T-helper 2 cell (primary cell): Measurements from ENCODE around the gene TDRD7.
A peak's percentile ranks its signal among the peaks of the same experiment; 100 is the strongest.

Experiments used
- DNase-seq, 5 experiments: peaks; one replicate each; pipeline versions ENCODE4 v3.0.0 to v3.0.0-alpha.2; 2012 to 2022
- total RNA-seq, 2 donors: gene quantifications; one replicate each; lab custom pipeline; 2026; lab: John Stamatoyannopoulos, UW

Gene TDRD7, protein sequence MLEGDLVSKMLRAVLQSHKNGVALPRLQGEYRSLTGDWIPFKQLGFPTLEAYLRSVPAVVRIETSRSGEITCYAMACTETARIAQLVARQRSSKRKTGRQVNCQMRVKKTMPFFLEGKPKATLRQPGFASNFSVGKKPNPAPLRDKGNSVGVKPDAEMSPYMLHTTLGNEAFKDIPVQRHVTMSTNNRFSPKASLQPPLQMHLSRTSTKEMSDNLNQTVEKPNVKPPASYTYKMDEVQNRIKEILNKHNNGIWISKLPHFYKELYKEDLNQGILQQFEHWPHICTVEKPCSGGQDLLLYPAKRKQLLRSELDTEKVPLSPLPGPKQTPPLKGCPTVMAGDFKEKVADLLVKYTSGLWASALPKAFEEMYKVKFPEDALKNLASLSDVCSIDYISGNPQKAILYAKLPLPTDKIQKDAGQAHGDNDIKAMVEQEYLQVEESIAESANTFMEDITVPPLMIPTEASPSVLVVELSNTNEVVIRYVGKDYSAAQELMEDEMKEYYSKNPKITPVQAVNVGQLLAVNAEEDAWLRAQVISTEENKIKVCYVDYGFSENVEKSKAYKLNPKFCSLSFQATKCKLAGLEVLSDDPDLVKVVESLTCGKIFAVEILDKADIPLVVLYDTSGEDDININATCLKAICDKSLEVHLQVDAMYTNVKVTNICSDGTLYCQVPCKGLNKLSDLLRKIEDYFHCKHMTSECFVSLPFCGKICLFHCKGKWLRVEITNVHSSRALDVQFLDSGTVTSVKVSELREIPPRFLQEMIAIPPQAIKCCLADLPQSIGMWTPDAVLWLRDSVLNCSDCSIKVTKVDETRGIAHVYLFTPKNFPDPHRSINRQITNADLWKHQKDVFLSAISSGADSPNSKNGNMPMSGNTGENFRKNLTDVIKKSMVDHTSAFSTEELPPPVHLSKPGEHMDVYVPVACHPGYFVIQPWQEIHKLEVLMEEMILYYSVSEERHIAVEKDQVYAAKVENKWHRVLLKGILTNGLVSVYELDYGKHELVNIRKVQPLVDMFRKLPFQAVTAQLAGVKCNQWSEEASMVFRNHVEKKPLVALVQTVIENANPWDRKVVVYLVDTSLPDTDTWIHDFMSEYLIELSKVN
- total RNA-seq: 9.7 to 25.7 reads per million in 2 donors

DNA sequence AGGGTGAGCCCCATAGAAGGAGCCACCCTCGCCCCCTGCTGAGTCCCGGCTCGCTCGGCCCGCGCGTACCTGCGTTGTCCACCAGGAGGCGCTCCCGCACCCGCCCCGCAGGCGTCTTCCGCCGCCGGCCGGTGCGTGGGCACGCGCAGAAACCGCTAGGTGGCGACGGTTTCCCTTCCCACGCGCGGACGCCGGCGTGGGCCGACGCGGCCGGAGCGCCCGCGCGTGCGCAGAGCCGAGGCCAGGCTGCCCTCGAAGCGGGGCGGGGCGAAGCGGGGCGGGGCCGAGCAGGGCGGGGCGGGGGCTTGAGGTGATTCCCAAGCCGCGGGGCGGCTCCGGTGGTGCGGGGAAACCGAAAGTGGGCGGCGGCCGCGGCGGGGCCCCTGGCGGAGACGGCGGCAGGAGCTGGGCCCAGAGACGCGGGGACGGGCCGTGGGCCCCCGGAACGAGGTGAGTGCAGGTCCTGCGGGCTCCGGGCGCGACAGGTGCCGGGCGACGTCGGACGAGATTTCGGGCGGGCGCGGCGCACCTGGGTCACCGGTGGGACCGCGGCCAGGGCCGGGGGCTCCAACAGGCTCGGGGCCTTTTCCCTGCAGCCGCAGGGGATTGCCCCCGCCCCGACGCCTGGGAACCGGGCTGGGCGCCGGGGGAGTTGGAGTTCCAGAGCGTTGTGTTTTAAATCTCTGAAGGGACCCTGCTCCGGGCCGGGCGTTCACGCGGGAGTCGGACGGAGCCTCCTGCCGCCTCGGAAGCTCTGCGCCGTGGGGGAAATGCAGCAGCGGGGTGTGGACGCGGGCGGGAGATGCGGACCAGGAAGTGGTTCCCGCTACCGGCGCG, at the start of gene TDRD7:
TDRD7 (plus strand) TSS at position 308 of the 837 bp plus-strand sequence. CDS start 16,370 bp downstream, outside the sequence.
- peak; percentile 85 to 91 (median 85) for DNase-seq

DNA sequence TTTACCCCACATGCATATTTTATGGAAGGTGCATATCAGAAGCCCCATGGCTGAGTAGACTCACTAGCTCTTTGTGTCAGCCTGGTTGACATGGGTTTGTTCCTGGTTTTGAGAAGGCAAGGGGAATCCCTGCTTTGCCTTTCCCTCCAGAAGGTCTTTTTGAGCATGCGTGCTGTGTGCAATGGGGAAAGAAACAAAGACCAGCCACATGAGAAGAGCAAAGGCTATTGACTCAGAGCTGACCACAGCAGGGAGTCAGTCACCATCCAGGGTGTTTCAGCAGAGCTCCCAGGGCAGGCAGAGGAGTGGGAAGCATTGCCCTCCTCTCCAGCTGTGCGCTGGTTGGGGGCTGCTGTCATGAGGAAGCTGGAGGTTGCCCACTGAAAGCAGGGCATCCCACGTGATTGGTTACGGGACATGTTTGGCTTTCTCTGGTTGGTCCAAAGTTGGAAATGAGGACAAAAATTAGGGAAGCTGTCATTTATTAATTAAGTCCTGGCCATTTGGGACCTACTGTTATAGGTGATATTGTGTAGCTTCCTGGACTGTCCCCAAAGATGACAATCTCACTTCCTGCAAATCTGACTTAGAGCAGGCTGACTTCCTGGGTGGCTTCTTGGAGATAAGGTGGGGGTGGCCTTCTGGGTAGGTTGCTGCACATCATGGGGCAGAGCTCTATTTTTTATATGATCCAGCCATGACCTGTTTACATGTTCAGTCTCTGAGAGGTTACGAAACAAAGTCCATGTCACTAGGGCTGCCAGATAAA, 48.9 kb upstream of the TDRD7 start:
- DNase-seq: peak in 1 of 5 experiments; percentile 6

DNA sequence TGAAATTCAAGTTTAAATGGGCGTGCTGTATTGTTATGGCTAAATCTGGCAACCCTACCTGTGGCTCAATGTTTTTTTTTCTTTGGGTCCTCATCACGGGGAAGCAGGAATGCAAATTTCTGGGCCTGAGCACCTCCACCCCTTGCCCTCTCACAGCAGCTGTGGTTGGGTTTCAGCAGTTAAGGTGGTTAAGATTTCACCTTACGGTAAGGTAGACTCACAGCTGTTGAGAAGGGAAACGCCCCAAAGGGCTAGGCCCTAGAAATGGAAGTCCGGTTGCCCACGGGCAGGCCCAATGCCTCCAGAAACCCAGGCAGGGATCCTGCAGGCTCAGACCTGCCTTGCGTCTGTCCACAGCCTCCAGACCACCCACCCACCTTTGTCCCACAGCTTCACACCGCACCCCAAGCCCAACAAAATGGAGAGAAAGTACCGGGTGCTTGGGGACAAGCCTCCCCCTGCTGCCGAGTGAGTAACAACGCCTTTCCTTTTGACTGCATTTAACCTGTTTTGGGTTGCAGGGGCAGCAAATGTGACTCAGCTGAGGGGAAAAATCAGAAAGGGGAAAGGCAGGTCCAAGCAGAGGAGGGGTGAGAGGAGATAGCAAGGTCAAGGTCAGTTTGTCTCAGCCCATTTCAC, 48.1 kb upstream of the TDRD7 start:
- no peak for DNase-seq

DNA sequence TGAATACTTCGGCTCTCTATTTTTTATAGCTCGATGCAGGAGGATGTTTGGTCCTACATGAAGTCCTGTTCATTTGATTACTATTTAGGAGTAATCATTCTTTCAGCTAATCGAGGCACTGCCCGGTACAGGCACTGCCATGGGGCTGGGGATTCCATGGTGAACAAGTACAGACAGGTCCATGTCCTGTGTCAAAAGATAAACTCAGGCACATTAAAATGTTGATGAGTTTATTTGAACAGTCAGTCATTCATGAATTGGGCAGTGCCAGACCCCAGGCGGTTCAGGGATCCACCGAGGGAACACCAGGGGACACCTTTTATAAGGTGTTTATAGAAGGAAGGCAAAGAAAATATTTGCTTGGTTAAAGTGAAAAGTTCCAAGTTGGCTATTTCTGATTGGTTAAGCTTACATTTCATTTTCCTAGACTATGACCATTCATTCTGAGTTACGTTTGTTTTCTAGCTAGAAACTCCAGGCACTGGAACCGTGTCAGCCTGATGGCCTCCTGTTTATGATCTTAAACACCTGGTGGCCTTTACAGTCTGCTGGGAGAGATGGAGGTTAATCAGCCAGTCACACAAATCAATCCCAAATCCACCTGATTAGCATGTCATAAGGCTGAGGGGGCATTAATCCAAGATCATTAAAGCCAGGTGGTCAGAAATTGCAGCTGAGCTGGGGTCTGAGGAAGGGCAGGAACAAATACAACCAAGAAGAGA, 47.0 kb upstream of the TDRD7 start:
- no peak for DNase-seq

DNA sequence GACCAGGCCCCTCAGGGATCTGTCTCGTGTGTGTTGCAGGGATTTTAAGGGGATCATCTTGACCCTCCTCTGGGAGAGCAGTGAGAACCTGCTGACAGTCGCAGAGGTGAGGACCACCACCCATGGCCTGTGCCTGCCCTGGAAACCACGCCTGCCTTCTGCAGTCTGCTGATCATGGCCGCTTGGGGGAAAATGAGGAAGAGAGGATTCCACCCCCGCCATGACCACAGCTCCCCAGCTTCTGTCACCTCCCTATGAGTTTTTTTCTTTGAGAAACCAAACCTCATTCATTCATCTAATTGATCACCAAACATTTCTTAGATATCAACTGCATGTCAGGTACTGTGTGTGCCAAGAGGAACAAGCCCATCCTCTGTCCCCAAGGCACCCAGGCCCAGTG, 46.3 kb upstream of the TDRD7 start:
- no peak for DNase-seq

DNA sequence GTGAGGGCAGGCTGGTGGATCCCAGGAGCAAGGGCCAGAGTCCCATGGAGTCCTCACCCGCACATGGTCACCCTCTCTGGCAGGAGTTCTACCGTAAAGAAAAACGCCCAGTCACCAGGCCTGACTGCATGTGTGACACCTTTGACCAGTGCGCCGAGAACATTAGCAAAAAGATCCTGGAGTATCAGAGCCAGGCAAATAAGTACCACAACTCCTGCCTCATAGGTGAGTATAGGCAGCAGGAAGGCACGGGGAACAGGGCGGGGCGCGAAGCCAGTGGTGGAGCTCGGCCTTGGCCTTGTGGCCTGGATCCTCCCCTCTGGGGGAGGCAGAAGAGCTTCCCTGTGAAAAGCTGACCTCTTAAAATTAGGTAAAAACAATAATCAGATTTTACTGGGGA, 45.4 kb upstream of the TDRD7 start:
- no peak for DNase-seq

DNA sequence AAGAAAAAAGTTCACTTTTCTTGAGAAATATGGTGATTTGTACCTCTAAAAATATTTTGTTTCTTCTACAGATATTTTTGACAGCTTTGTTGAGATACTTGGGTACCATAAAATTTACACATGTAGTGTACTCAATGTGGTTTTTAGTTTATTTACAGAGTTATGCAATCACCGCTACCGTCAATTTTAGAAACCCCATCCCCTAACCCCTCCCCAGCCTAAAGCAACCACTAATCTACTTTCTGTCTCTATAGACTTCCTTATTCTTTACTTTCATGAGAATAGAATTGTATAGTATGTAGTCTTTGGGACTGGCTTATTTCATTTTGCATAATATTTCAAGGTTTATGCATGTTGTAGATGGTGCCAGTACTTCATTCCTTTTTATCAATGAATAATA, 45.0 kb upstream of the TDRD7 start:
- no peak for DNase-seq

DNA sequence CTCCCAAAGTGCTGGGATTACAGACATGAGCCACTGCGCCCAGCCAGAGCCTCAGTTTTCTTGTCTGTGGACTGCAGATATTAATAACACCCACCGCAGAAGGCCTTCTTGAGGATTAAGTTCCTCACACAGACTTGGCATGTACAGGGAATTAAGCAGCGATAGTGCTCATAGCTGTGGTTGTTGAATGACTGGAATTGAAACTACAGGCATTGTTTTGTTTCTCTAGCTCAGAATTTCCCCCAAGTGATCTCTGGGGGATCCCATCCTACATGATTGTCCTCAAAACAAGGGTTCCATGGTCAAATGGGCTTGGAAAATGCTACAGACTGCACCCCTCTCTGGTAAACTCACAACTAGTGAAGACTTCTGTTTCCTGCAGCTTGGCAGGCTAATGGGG, 44.2 kb upstream of the TDRD7 start:
- peak in 1 of 5 experiments; percentile 22 for DNase-seq

DNA sequence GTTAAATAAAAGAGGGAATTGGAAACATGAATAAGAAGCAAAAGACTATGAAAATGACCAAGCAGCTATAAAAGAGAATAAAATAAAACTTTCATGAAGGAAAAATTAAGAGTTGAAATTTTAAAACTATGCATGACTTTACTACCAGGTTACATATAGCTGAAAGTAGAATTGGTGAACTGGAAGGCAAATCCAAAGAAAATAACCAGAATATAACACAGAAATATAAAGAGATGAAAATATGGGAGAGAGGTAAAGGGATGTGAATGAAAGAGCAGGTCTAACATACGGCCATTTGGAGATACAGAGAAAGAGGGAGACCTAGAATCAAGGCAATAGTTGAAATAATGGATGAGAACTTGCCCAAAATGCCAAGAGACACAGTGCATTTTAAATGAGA, 42.9 kb upstream of the TDRD7 start:
- DNase-seq: no peak

DNA sequence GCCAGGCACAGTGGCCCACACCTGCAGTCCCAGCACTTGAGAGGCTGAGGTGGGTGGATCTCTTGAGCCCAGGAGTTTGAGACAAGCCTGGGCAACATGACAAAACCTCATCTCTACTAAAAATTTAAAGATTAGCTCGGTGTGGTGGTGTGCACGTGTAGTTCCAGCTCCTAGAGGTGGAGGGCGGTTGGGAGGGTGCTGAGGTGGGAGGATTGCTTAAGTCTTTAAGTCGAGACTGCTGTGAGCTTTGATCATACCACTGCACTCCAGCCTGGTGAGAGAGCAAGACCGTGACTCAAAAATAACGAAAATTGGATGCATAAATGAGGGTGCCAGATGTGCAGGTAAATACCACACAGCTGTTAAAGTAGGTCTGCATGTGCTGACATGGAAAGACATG, 39.3 kb upstream of the TDRD7 start:
- no peak for DNase-seq

DNA sequence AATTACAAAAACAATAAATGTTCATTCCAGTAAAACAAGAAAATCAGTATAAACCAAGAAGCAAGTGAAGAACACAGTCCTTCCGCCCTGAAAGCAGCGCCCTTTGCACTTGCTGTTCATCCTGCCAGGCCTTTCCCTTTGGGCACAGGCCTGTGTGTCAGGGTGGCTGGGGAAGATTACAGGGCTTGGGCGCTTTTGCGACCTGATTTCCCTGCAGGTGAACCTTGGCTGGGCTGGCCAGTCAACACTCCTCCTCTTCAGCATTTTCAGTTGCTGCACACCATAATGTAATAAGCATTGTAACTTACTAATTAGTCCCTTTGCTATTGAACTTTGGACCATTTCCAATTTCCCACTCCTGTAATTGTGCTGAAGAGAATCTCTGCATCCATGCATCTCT, 38.6 kb upstream of the TDRD7 start:
- no peak for DNase-seq

DNA sequence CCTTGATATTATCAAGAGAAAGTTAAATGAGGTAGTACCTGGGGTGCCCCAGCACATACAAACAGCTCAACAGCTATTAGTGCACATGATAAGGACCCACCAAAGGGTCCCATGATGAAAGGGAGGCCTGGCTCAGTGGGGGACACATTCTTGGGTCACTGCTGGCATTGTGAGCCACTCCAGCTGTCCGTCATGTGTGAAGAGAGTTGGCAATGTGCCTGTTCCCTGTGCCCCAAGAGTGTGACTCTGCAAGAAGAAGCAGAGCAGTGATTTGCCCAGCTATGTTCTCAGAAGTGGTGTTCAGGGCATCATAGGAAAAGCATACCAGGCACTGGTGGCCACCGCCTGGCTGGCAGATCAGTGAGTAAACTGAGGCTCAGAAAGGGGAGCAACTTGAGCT, 37.1 kb upstream of the TDRD7 start:
- no peak for DNase-seq

DNA sequence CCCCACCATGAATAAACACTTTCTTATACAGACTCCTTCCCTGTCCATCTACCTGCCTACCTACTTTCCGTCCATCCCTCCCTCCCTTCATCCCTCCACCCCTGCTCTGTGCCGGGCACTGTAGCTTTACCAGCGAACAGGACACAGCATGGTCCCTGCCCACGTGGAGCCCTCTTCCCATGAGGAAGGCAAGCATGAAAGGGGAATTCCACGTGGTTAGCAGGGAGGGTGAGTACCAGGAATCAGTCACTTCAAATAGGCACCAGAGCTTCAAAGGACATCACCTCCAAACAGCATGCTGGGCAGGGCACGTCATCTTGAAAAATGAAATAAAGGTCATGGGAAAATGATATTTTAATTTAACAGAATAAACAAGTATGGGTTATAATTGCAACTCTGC, 35.0 kb upstream of the TDRD7 start:
- DNase-seq: no peak

DNA sequence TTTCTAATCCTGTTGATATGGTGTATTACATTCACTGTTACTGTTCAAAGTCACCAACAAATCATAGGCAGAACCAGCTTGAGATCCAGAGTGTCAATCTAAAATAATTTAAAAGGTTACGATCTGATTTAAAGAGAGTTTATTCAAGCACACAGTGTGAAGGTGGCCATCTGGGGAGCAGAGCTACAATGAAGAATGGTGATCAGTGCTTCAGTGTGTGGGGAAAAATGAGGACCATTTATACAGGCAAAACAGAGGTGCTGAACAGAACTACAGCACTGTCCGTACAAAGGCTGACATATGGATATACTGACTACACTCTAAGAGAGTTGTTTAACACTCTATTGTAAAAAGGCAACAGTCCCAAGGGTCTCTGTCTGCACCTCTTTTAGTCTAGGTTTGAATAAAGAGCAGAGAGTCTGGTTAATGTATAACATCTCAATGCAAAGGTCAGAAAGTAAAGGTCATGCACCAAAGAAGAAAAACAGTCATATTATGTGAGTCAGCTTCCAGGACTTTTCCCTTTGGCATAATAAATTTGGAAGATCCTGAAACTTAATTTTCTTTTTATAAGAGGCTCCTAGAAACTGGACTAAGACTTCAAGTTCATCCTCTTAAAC, 29.7 kb upstream of the TDRD7 start:
- no peak for DNase-seq

DNA sequence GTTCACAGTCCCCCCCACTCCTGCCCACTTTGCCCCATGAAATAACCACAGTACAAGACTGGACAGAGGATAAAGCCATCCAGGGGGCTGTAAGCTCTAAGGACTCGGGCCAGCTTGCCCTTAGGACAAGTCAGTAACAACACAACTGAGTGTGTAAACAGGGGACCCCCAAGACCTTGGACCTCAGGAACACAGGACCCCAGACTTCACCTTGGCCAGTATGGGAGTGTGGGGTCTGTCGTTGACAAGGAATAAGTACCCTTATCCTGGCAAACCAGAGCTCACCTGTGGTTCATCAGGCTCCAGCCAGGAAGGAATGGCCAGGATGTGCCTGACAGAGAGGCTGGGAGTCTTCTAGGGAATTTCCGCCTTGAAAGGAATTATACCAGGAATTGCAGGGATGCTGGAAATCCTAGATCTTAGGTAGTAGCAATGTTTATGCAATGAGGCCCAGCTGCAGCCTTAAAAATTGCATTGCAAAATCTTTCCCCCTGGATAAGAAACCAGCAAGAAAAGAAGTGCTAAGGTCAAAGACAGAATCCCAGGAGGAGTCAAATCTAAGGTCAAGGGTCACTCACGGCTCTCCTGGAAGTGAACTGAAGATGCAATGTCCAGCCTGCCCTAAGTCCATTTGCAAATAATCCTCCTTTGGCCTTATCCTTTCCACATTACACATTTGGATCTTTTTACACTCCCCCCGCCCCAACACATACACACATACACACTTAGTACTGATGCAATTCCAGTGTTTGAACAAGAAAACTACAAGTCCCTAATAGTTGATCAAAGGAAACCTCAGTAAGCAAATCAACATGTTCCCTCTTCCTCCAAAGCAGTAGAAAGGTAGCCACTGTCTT, 27.3 kb upstream of the TDRD7 start:
- DNase-seq: no peak

DNA sequence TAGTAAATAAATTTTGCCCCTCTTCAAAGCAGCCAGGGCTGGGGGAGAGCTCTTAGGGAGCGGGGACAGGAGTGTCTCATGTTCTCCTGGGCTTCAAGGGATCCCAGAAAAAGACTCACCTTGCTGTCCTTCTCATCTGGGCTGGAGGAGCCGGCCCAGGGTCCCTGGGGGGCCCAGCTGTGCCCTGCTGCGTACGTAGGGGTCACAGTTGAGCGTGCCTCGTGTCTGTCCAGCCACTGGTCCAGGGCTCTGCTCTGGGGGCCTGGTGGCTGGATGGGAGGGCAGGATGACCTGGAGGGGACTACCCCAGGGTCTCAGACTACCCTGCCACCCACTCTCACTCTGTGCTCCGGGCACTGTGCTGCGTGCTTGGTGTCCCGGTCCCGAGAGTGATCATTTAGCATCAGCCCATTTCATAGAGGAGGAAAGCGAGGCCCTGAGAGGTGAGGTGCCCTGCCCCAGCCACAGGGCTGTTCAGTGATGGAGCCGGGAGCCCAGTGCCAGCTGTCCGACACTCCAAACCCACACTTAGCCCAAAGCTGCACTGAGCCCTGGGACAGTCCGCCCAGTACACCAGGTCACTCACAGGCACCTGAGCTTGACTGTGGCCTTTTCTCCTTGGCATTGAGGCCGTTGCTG, 26.2 kb upstream of the TDRD7 start:
- DNase-seq: no peak

DNA sequence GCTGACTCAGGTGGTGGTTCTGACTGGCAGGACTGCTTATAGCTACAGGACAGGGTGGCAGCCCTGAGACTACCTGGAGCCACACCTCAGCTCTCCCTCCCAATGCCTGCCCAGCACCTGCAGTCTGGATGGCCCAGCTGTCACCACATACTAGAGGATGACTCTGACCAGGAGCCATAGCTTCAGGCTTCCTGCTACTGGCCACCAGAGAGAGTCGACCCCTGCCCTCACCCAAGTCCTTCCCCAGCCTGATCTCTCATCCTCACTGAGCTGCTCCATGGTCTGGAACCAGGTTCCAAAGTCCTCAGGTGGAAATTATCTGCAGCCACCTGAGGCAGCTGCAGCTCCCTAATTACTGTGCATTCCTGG, 25.6 kb upstream of the TDRD7 start:
- DNase-seq: no peak

DNA sequence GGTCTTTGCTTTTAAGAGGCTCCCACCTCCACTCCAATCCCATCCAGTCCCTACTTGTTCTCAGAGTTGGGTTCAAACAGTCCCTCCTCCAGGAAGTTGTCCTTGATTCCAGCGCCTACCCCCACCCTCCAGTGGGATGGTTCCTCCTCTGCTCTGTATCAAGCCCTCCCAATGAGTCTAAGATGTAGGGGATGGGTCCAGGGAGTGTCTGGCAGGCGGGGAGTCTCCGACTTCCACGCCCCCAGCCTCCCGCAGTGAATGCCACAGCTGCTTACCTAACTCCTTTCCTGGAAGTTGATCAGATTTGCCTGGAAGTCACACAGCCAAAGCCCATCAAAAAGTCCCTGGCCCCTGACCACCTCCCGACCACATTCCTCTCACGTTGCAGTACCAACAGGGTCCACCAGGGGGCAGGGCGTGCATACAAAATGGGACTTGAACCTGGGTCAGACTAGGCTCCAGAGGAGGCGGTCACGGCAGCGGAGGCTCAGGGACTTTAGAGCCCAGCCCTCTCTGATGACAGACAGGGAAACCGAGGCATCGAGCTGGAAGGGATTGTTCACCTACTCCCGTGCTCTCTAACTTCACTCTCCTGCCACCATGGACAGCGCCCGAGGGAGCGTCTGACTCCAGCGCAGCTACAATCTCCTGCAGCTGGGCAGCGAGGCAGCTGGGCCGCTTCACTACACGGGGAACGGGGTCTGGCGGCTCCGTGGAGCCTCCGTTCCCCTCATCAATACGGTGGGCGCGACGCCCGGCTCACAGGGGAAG, 25.0 kb upstream of the TDRD7 start:
- peak; percentile 31 to 64 (median 56) for DNase-seq
